Common myeloid progenitor, CD34-positive (primary cell): ENCODE results near the gene MYO3B.
"Not testable (repeated sequence)": the region's sequence is repeated elsewhere in the genome, so short reads cannot be mapped to it uniquely, and the experiment has no call there.

Experiments
- CTCF ChIA-PET: fragments of 350-600 bp; sonication (Branson Sonifier 250); formaldehyde crosslinking; loops from one replicate; lab custom pipeline; 2021; ENCODE audit warnings: antibody characterized with exemption; lab: Charles Lee
- POLR2A ChIA-PET: fragments of 350-600 bp; sonication (Branson Sonifier 250); formaldehyde crosslinking; loops from one replicate; lab custom pipeline; 2021; ENCODE audit warnings: antibody characterized with exemption; lab: Charles Lee
- DNase-seq, 3 donors: peaks; one replicate each; pipeline versions ENCODE4 v3.0.0 to v3.0.0-alpha.2; 2013
- H3K27ac ChIP-seq, 2 experiments: 1 replicate in 1 of 2; 2 replicates in 1 of 2; pipeline ENCODE4 v1.7.0; 2013; ENCODE audit warnings: inconsistent platforms in 2 of 2, low read length in 2 of 2, mild to moderate bottlenecking in 2 of 2, low read depth in 1 of 2, moderate library complexity in 1 of 2; ENCODE audit not compliant: severe bottlenecking in 2 of 2, insufficient read depth in 1 of 2, poor library complexity in 1 of 2
- H3K27me3 ChIP-seq, 5 experiments: replicated peaks in 2 of 5; 1 replicate in 3 of 5; 2 replicates in 2 of 5; pipeline versions ENCODE4 v1.6.1 to v1.7.0; 2013; ENCODE audit warnings: low read length in 4 of 5, mild to moderate bottlenecking in 2 of 5, moderate library complexity in 2 of 5, inconsistent platforms in 1 of 5; ENCODE audit not compliant: insufficient read depth in 5 of 5, control insufficient read depth in 4 of 5
- H3K36me3 ChIP-seq, 4 experiments: 1 replicate in 2 of 4; 2 replicates in 2 of 4; pipeline versions ENCODE4 v1.6.1 to v1.7.0; 2013; ENCODE audit warnings: low read length in 3 of 4, control low read depth in 1 of 4, mild to moderate bottlenecking in 1 of 4; ENCODE audit not compliant: control insufficient read depth in 4 of 4, insufficient read depth in 4 of 4
- H3K4me1 ChIP-seq, 4 experiments: 1 replicate in 3 of 4; 2 replicates in 1 of 4; pipeline versions ENCODE4 v1.6.1 to v1.7.1; 2013; ENCODE audit warnings: low read length in 3 of 4, mild to moderate bottlenecking in 3 of 4, control low read depth in 1 of 4, inconsistent platforms in 1 of 4, moderate library complexity in 1 of 4; ENCODE audit not compliant: control insufficient read depth in 4 of 4, insufficient read depth in 4 of 4; ENCODE audit errors: control extremely low read depth in 1 of 4
- H3K4me3 ChIP-seq, 7 experiments: 1 replicate in 4 of 7; 2 replicates in 3 of 7; pipeline versions ENCODE4 v1.5.1 to v1.7.0; 2013; ENCODE audit warnings: mild to moderate bottlenecking in 7 of 7, low read length in 6 of 7, moderate library complexity in 6 of 7, inconsistent platforms in 2 of 7, low read depth in 2 of 7, control low read depth in 1 of 7; ENCODE audit not compliant: insufficient read depth in 4 of 7, control insufficient read depth in 1 of 7; ENCODE audit errors: extremely low read depth in 1 of 7
- H3K9me3 ChIP-seq, 5 experiments: 1 replicate in 4 of 5; 2 replicates in 1 of 5; pipeline versions ENCODE4 v1.6.1 to v1.7.1; 2013; ENCODE audit warnings: low read length in 4 of 5, mild to moderate bottlenecking in 2 of 5, inconsistent platforms in 1 of 5, low read depth in 1 of 5, moderate library complexity in 1 of 5; ENCODE audit not compliant: control insufficient read depth in 4 of 5, insufficient read depth in 2 of 5; ENCODE audit errors: control extremely low read depth in 1 of 5
- WGBS: methylation state at CpG from one replicate; pipeline ENCODE4 v1.1.5; 2013; ENCODE audit not compliant: insufficient coverage; 5-methylcytosine and 5-hydroxymethylcytosine counted together

Gene MYO3B

GRCh38 chr2:170255971-170256370 lies 78.0 kb downstream of the MYO3B start:
- peaks cover 0 to 7% (median 0%) of the 10 kb centered on the region in 5 experiments for H3K9me3 ChIP-seq
- H3K4me3 ChIP-seq = no peak overlapping the region
- no peak for DNase-seq
- CTCF ChIA-PET = no interaction called here
- WGBS = 100% methylated on average over 1 of the region's 1 CpG
- H3K27me3 ChIP-seq = peaks cover 0 to 2% (median 0%) of the 10 kb centered on the region in 5 experiments
- no peak overlapping the region for H3K27ac ChIP-seq
- POLR2A ChIA-PET = no interaction called here
- H3K36me3 ChIP-seq = no peaks in the 10 kb centered on the region
- no peaks in the 10 kb centered on the region for H3K4me1 ChIP-seq

DNA sequence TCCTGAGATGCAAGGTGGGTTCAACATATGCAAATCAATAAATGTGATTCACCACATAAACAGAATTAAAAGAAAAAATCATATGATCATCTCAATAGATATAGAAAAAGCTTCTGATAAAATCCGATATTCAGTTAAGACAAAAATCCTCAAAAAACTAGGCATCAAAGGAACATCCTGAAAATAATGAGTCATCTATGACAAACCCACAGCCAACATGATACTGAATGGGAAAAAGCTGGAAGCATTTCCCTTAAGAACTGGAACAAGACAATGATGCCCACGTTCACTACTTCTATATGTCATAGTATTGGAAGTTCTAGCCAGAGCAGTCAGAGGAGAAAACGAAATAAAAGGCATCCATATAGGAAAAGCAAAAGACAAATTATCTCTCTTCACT lies 80.4 kb downstream of the MYO3B start:
- Histone ChIP-seq H3K36me3 (no peaks in the 10 kb centered on the region), H3K9me3 (peaks cover 0 to 20% (median 8%) of the 10 kb centered on the region in 5 experiments), H3K4me3 (no peak overlapping the region), H3K27ac (no peak overlapping the region), H3K27me3 (no peaks in the 10 kb centered on the region), H3K4me1 (no peaks in the 10 kb centered on the region)
- WGBS = 100% methylated on average over 1 of the region's 3 CpGs
- DNase-seq = no peak
- ChIA-PET CTCF (no interaction called here), POLR2A (no interaction called here)

DNA sequence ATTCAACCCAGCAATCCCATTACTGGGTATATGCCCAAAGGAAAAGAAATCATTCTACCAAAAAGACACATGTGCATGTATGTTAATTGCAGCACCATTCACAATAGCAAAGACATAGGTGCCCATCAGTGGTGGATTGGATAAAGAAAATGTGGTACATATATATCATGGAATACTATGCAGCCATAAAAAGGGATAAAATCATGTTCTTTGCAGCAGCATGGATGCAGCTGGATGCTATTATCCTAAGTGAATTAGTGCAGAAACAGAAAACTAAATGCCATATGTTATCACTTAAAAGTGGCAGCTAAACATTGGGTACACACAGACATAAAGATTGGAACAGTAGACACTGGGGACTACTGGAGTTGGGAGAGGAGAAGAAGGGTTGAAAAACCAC lies 82.2 kb downstream of the MYO3B start:
- Histone ChIP-seq H3K4me1 (no peaks in the 10 kb centered on the region), H3K4me3 (no peak overlapping the region), H3K9me3 (peaks cover 2 to 27% (median 10%) of the 10 kb centered on the region in 5 experiments), H3K27me3 (no peaks in the 10 kb centered on the region), H3K27ac (no peak overlapping the region), H3K36me3 (no peaks in the 10 kb centered on the region)
- ChIA-PET CTCF (no interaction called here), POLR2A (interaction anchor here (0.6 kb wide), 1 partner anchor 10 kb away, joined by 3 read pairs; no protein-coding TSS in a partner anchor)
- DNase-seq = no peak

GRCh38 chr2:170261566-170261965 lies 83.6 kb downstream of the MYO3B start:
- H3K4me1 ChIP-seq = no peaks in the 10 kb centered on the region
- 100% methylated on average over 1 of the region's 1 CpG for WGBS
- H3K36me3 ChIP-seq = no peaks in the 10 kb centered on the region
- no peak overlapping the region for H3K27ac ChIP-seq
- no peak for DNase-seq
- POLR2A ChIA-PET = no interaction called here
- H3K9me3 ChIP-seq = peaks cover 2 to 25% (median 10%) of the 10 kb centered on the region in 5 experiments
- no peak overlapping the region for H3K4me3 ChIP-seq
- CTCF ChIA-PET = no interaction called here
- H3K27me3 ChIP-seq = no peaks in the 10 kb centered on the region

GRCh38 chr2:170262343-170262742 lies 84.4 kb downstream of the MYO3B start:
- CTCF ChIA-PET = no interaction called here
- no peaks in the 10 kb centered on the region for H3K4me1 ChIP-seq
- 100% methylated on average over 2 of the region's 2 CpGs for WGBS
- H3K4me3 ChIP-seq = no peak overlapping the region
- no peaks in the 10 kb centered on the region for H3K27me3 ChIP-seq
- H3K27ac ChIP-seq = no peak overlapping the region
- peaks cover 2 to 23% (median 10%) of the 10 kb centered on the region in 5 experiments for H3K9me3 ChIP-seq
- no peaks in the 10 kb centered on the region for H3K36me3 ChIP-seq
- POLR2A ChIA-PET = no interaction called here
- no peak for DNase-seq

GRCh38 chr2:170262806-170263205 lies 84.9 kb downstream of the MYO3B start:
- WGBS = 100% methylated on average over 1 of the region's 4 CpGs
- H3K36me3 ChIP-seq = no peaks in the 10 kb centered on the region
- ChIA-PET POLR2A (no interaction called here), CTCF (no interaction called here)
- no peak overlapping the region for H3K4me3 ChIP-seq
- peaks cover 2 to 23% (median 10%) of the 10 kb centered on the region in 5 experiments for H3K9me3 ChIP-seq
- no peaks in the 10 kb centered on the region for H3K27me3 ChIP-seq
- H3K27ac ChIP-seq = no peak overlapping the region
- DNase-seq = no peak
- H3K4me1 ChIP-seq = no peaks in the 10 kb centered on the region

DNA sequence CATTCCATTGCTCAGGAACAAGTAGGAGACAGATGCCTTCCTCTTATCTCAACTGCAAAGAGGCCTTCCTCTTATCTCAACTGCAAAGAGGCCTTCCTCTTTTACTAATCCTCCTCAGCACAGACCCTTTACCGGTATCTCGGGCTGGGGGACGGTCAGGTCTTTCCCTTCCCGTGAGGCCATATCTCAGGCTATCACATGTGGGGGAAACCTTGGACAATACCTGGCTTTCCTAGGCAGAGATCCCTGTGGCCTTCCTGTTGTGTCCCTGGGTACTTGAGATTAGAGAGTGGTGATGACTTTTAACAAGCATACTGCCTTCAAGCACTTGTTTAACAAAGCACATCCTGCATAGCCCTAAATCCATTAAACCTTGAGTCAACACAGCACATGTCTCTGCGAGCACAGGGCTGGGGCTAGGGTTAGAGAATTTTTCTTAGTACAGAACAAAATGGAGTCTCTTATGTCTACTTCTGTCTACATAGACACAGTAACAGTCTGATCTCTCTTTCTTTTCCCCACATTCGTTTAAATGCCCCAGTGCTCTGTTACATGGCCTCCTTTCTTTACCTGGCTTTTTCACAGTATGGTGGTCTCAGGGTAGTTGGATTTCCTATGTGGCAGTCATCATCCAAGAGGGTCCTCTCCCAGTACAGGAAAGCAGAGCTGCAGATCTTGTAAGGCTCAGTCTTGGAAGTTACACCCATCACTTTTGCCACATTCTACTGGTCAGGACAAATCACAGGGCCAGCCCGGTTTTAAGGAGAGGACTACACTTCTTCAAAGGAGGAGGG lies 86.0 kb downstream of the MYO3B start:
- POLR2A ChIA-PET, CTCF ChIA-PET, H3K4me1 ChIP-seq, H3K27me3 ChIP-seq, H3K4me3 ChIP-seq, H3K27ac ChIP-seq, H3K36me3 ChIP-seq: not testable (repeated sequence)
- H3K9me3 ChIP-seq = peaks cover 2 to 23% (median 10%) of the 10 kb centered on the region in 5 experiments
- DNase-seq = peak; percentile 14 to 64 (median 43)
- WGBS = 56% methylated on average over 4 of the region's 7 CpGs
